Cardiac fibroblast (primary cell): ENCODE measurements around the gene FOXP3.

ENCODE experiments used
- DNase-seq, 2 donors: peaks; one replicate each; pipeline versions ENCODE4 v3.0.0 to v3.0.0-alpha.2; 2010; ENCODE audit warnings: low read depth in 2 of 2
- H3K4me3 ChIP-seq, 2 donors: replicated peaks in 1 of 2; 1 replicate in 1 of 2; 2 replicates in 1 of 2; pipeline ENCODE4 v1.5.1; 2011; ENCODE audit warnings: low read depth in 2 of 2, low read length in 2 of 2, mild to moderate bottlenecking in 2 of 2, moderate library complexity in 1 of 2
- TF ChIP-seq, protein P1 (sequence below): IDR thresholded peaks from one replicate; pipeline ENCODE4 v1.5.1; 2011; ENCODE audit warnings: low read depth, mild to moderate bottlenecking, low read length, inconsistent platforms

FOXP3 gene

DNA sequence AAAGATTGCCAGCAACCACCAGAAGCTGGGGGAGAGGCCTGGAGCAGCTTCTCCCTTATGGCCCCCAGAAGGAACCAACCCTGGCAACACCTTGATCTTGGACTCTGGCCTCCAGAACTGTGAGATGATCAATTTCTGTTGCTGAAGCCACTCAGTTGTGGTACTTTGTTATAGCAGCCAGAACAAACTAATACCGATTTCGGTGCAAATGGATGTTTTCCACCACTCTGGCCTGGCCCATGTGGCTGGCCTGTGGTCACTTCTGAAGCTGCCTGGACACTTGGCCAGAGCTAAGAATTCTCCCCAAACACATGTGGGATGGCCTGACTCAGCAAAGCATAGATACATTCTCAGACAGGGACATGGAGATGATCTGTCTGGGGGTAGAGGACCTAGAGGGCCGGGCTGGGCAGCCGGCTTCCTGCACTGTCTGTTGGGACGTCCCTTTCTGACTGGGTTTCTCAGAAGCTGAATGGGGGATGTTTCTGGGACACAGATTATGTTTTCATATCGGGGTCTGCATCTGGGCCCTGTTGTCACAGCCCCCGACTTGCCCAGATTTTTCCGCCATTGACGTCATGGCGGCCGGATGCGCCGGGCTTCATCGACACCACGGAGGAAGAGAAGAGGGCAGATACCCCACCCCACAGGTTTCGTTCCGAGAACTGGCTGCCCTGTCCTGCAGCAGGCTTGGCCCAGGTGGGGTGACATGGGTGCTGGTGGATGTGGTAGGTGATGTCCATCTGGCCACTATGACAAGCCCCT is 4.1 kb downstream of the FOXP3 start:
- DNase-seq, result no peak
- no peak overlapping the region for H3K4me3 ChIP-seq
- TF ChIP-seq, protein P1, sequence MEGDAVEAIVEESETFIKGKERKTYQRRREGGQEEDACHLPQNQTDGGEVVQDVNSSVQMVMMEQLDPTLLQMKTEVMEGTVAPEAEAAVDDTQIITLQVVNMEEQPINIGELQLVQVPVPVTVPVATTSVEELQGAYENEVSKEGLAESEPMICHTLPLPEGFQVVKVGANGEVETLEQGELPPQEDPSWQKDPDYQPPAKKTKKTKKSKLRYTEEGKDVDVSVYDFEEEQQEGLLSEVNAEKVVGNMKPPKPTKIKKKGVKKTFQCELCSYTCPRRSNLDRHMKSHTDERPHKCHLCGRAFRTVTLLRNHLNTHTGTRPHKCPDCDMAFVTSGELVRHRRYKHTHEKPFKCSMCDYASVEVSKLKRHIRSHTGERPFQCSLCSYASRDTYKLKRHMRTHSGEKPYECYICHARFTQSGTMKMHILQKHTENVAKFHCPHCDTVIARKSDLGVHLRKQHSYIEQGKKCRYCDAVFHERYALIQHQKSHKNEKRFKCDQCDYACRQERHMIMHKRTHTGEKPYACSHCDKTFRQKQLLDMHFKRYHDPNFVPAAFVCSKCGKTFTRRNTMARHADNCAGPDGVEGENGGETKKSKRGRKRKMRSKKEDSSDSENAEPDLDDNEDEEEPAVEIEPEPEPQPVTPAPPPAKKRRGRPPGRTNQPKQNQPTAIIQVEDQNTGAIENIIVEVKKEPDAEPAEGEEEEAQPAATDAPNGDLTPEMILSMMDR, result no peak

DNA sequence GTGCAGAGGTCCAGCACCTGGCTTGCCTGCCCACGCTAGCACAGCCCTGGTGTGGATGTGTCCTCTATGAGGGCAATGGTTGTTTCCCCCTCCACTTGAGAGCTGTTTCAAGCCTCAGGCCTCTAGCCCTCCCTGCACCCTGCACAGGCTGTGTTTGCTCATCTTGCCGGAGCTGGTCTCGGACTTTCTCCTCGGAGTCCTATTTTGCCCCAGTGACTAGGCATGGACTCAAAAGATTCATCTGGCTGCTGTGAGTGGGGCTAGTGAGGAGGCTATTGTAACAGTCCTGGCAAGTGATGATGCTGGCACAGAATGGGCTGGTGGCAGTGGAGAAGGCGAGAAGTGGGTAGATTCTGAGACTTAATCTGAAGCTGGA is 5.8 kb downstream of the FOXP3 start:
- TF ChIP-seq, protein P1, result no peak
- DNase-seq, result no peak
- H3K4me3 ChIP-seq, result no peak overlapping the region

DNA sequence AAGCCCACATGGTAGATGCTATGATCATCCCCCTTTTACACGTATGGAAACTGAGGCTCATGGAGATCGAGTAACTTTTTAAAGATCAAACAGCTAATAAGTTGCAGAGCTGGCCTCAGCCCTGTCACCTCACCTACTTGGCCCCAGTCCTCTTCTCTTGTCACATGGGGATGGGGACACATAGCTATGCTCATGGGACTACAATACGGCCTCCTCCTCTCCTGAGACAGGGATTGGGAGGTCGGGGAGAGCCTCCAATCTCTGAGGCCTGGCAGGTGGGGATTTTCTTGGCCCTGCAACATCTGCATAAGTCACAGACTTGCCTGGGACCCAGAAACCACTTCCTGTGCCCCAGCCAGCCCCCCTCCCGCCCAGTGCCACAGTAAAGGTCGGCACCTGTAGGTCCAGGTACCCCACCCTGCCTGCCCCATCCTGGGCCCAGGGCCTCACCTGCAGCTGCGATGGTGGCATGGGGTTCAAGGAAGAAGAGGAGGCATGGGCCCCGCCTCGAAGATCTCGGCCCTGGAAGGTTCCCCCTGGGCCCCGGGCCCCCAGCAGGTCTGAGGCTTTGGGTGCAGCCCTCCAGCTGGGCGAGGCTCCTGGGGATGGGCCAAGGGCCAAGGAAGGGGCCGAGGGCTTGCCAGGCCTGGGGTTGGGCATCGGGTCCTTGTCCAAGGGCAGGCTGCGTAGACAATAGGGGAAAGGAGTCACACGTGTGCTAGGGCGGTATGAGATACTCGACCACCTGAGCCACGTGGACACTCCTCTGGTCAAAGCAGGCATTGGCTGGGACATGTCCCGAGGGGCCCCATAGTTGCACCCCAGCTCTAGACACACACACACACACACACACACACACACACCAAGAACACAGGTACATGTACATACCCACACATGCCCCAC is 6.4 kb downstream of the FOXP3 start:
- DNase-seq, result no peak
- no peak overlapping the region for H3K4me3 ChIP-seq
- TF ChIP-seq, protein P1, result no peak

DNA sequence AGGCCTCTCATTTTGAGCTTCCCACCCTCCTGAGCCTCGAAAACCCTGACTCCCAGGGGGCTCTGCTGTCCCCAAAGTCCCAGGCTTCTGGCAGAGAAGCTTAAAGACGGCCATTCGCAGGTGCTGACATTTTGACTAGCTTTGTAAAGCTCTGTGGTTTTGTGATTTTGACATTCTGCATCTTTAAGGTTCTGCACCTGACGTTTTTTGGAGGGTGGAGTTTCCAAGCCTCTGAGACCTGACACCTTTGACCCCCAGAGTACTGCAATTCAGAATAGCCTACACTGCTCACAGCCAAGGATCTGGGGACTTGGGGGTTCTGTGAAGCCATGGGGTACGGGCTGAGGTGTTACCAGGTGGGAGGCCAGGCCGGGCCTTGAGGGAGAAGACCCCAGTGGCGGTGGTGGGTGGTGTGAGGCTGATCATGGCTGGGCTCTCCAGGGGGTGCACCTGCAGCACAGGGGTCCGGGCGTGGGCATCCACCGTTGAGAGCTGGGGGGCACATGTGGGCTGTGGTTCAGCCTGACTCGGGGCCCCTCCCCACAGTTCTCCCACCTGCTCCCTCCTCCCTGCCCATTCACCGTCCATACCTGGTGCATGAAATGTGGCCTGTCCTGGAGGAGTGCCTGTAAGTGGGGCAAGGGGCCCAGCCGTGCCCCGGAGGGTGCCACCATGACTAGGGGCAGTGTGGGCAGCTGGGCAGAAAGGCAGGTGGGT is 7.3 kb downstream of the FOXP3 start:
- TF ChIP-seq, protein P1, result no peak
- DNase-seq, result no peak
- no peak overlapping the region for H3K4me3 ChIP-seq

DNA sequence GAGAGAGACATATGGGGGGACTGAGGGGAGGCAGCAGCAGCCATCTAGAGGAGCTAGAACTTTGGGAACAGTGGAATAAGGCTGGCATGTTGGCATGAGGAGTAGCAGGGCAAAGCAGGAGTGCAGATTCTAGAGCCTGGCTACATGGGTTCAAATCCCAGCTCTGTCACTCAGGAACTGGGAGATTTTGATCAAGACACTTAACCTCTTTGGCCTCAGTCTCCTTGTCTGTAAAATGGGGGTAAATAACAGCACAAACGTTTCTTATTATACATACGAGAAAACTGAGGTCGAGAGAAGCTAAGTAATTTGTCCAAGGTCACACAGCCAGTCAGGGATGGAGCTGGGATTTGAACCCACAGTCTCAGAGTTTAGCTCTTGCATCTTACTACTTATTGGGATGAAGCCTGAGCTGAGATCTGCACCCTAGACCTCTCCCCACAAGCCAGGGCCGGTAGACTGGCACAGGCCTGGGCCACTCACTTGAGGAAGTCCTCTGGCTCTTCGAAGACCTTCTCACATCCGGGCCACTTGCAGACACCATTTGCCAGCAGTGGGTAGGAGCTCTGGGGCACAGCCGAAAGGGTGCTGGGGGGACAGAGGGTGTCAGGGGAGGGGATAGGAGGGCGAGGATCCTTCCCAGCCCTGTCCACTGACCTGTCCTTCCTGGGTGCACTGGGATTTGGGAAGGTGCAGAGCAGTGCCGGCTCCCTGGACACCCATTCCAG is 8.1 kb downstream of the FOXP3 start:
- TF ChIP-seq, protein P1, result no peak
- no peak for DNase-seq

DNA sequence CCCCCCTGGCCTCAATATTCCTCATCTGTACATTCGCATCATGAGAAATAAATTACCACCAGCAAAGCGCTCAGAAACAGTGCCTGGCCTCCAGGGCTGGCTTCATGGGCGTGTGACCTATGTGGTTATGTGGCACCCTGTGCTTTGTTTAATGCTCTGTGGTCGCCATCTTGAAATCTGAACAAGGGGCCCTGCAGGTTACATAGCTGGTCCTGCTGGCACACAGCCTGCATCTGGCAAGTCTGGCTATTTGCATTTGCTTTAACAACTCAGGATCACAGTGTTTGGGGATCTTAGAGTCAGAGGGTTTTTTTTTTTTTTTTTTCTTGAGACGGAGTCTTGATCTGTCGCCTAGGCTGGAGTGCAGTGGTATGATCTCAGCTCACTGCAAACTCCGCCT is 9.9 kb downstream of the FOXP3 start:
- TF ChIP-seq, protein P1, result no peak
- DNase-seq, result no peak
- H3K4me3 ChIP-seq, result no peak overlapping the region

More for the DNA sequence above, 8.1 kb downstream of the FOXP3 start:
- no peak overlapping the region for H3K4me3 ChIP-seq
